Activated T-cell treated with anti-CD3 and anti-CD28 coated beads, Interleukin-2, amount 50 U/mL, for 48 hours (primary cell): ENCODE results near the gene MALRD1.

ENCODE experiments used
- DNase-seq, 2 experiments: peaks; one replicate each; pipeline ENCODE4 v3.0.0-alpha.2; 2020

The MALRD1 gene

DNA sequence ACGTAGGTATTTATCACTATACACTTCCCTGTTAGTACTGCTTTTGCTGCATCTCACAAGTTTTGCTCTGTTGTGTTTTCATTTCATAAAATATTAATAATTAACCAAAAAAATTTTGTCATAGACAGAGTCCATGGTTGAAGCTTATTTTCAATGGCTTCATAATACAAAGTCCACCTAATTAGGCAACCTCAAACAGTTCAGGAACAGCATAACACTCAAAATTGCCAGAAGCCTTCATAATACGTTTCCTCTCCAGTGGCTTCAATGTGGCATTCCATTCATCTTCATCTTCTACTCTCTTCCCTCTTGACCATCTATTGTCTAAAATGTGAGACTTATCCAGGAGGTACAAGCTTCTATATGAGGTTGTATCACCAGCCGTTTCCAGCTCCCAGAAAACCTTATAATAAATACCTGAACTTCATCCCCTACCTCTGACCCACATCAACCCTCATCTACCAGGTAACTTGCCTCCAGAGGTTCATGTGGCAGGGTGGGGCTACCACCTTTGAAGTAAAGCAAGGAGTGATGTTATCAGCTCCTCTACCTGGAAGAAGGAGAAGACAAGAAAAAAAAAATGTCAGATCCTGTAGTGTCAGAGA lies 337.3 kb downstream of the MALRD1 start:
- DNase-seq = no peak

DNA sequence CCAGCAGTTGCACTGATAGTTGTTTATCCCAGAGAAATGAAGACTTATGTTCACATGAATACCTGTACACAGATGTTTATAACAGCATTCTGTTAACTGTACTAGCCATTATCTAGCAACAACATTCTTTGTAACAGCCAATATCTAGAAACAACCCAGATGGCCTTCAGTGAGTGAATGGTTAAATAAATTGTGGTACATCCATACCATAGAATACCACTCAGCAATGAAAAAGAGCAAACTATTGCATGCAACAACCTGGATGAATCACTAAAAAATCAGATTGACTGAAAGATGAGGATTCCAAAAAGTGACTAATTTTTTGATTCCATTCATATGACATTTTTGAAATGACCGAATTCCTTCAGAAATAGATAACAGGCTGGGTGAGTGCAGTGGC lies 360.3 kb downstream of the MALRD1 start:
- DNase-seq = no peak

DNA sequence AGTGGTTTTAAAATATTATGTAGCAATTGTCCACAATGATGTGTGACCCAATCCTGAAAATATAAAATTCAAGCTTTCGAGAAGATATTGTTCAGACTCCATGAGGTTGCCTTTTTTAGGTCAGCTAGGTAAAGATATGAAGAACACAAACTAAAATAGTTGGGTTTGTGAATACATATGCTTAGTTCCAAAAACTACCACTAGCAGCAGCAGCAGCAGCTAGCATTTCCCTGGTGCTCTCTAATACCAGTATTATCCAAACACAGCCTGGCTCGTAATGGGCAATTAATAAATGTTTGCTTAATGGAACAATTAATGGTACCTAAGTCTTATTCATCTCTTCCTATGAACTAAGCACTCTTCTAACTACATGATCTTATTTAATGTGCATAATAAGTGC lies 362.5 kb downstream of the MALRD1 start:
- DNase-seq = no peak

DNA sequence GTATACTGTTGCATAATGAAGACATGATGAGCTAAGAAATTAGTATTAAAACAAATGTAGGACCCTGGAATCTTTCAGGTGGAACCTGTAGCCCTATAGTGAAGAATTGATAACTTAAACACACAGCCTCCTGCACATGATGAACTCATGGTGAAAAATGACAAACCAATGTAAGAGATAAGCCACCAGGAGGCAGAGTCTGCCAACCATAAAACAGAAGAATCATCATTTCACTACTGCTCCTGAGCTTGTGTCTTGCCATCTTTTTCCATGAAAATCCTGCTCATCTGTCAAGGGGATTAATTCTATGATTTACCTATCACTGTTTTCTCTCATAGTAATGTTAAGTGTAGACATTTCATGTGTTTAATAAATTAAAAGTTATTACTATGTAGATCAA lies 363.9 kb downstream of the MALRD1 start:
- no peak for DNase-seq

DNA sequence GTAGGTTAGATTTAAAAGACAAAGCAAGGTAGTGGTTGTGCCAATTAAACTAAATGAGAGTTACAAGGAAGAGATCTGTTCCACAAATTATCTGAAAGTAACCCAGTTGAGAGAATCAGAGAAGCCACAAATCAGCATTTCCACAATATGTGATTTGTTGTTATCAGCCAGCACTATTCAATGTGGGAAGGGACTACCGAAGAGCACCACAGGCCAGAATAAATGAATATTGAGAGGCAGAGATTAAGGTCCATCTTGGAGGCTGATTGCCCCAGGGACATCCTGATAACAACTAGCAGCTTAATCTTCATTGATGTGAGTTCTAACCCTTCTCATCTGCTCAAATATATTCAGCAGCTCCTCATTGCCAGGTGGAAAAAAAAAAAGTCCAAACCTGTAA lies 367.6 kb downstream of the MALRD1 start:
- no peak for DNase-seq

DNA sequence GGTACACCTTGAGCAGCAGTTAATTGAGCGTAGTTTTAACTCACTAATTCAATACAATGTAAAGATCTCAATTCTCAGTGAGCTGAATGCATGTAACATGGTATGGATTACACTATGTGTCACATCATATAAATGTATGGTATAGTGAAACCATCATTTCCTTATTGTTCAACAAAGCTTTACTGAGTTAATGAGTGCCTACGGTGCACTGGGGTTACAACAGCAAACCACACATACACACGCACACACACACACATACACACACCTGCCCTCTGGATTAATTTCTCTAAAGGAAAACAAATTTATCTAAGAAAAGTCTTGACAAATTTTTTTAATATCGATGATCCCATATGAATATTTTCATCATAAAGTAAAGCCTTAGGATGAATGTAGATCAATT lies 369.1 kb downstream of the MALRD1 start:
- no peak for DNase-seq

DNA sequence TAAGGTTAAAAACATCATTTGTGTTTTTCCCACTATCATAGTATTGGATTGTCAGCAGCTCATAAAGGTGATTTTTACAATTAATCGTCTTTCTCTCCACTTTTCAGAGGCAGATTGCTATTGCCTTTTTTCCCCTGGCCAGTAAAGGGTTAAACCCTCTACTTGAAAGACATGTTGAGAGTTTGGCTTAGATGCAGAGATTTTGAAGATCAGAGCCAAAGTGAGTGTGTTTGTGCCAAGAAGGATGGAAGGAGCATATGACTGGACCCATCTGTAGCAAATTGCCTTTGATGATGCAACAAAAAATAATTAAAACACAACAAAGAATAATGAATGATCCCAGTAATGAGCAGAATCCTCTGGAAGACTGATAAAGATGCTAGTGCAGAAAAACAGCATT lies 373.1 kb downstream of the MALRD1 start:
- no peak for DNase-seq

DNA sequence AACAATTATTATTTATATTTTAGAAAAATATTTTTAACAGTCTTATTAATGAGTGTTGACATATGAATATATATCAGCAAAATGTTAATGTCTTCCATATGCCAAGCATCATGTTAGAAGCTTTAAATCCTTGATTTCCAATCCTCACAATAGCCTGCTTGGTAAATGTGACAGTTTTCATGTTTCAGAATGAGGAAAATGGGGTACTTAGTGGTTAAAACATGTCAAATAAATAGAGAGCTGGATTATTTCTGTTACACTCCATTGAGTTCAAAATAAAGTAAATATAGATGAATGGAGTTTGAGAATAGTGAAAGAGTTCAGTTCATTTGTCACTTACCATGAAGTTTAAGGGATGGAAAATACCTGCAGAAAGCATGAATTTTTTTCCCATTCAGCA lies 377.4 kb downstream of the MALRD1 start:
- DNase-seq = no peak

DNA sequence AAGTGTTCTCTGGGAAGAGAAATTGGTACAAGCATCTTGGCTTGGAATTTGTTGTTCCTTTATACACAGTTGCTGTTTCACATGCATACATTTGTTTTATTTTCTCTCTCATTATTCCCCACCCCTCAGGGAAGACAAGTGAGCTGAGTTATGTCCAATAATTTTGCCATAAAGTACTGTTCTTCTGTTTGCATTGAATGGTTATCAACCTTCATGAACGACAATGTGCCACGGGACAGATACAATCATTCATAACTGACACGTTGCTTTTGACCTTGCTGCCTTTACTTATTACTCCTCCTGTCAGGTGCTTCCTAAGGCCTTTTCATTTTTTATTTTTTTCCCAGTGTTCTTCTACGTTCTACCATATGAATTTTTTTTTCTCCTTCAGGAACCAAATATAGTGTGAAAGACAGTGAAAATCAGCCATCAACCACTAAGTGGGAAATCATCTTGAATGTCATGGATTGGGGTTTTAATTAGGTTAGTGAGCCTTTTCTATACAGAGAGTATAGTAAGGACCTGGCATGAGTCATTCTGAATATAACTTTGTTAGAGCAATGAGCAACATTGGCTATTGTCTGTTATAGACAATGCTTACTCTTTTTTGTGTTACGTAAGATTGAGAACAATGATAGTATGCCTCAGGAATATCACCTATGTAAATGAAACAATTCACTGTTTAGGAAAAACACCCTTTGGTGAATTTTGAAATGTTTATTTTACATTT lies 383.2 kb downstream of the MALRD1 start:
- DNase-seq = no peak

DNA sequence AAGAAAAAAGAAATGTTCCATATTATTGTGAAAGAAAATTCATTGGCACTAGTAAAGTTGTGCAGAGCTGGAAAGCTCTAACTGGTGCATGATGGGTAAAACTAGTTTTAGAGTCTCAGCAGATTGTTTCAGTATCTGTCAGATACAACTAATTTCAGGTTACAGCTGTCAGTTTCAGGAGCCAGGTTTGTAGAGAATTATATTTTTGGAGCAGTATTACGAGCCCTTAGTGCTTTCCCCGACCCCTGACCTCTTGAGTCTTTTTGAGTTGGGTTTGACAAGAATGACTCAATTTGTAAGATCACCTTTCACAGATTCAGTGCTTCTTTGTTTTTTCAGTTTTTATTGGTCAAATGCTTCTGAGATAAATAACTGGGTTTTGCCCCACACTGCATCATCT lies 401.3 kb downstream of the MALRD1 start:
- DNase-seq = no peak

DNA sequence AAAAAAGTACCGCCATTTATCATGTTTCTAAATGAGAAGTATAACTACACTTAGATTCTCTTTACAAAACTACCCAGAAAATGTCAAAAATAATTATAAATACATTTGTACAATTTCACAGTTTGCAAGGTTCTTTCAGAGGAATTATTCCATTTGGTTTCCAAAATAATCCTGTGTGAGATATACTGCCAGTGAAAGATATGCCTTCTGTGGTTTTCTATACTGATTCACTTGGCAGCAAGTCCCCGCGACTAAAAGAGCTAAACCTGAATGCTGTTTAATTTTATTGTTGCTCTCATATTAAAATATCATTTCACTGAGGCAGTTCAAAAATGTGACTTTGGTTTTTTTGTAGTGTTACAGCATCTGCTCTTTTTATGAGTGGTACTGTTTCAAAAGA lies 402.8 kb downstream of the MALRD1 start:
- DNase-seq = no peak

DNA sequence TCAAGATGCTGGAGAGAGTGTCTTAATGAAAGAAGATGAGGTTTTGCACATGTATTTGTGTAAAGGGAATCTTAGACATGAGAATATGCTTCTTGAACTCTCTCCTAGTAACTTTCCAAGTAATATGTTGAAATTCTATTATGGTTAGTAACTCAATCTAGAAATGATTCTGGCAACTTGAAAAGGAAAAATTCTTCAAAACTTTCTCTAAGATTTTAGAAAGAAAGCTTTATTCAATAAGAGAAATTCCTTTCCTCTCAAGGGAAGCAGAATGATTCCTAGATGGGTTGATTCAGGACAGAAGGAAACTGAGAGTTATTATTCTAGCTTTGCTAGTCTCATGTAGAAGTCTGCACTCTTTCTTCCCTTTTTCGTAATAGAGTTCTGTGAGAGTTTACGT lies 403.3 kb downstream of the MALRD1 start:
- DNase-seq = no peak

DNA sequence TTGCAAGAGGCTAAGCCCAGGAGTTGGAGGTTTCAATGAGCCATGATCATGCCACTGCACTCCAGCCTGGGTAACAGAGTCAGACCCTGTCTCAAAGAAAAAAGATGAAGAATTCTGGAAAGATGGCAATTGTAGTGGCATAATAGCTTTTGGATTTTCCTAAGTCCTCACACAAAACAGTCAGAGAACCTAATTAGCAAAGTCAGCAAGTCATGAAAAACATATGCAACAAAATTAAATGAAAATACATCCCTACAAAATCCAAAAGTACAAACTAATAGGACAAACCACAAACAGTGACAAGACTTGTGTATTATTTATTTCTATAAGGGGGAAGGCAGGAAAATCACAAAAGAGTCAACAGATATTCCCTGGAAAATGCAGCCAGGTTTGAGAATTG lies 405.4 kb downstream of the MALRD1 start:
- no peak for DNase-seq

DNA sequence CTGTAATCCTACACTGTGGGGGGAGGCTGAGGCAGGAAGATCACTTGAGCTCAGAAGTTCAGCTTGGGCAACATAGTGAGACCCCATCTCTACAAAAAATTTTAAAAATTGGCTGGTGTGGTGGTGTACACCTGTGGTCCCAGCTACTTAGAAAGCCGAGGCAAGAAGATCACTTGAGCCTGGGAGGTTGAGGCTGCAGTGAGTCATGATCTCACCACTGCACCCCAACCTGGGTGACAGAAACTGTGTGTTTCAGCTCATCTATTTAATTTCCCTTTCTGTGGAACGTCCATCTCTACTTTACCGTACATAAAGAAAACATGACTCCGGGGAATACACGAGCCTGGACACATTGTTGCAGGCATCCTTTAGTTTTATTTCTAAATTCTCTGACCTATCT lies 413.0 kb downstream of the MALRD1 start:
- DNase-seq = no peak

DNA sequence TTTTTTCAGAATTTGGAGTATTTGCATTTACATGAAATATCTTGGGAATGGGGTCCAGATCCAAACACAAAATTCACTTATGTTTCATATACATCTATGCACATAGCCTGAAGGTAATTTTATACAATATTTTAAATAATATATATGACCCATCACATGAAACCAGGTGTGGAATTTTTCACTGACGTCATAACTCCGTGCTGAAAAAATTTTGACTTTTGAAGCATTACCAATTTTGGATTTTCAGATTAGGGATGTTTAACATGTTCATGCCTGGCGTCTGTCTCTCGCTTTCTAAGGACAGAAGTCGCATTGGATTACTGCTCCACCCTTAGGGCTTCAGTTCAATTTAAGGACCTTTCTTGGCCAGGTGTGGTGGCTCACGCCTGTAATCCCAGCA lies 418.1 kb downstream of the MALRD1 start:
- no peak for DNase-seq

DNA sequence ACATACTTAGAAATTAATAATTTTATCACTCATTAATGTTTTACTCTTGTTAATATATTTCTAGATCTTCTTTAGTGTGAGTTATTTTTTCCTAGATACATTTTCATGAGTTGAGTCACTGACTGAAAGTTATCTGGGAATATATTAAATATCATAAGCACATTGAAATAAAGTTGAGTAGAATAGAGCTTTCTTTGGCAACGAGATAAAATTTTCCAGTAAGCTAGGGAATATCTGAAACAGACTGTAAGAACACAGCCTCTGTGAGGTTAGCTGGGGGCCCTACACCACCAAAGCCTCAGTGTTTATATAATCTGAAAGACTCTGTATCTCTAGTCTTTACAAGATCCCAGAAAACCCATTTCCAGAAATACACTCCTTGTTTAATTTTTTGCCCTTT lies 419.8 kb downstream of the MALRD1 start:
- no peak for DNase-seq

DNA sequence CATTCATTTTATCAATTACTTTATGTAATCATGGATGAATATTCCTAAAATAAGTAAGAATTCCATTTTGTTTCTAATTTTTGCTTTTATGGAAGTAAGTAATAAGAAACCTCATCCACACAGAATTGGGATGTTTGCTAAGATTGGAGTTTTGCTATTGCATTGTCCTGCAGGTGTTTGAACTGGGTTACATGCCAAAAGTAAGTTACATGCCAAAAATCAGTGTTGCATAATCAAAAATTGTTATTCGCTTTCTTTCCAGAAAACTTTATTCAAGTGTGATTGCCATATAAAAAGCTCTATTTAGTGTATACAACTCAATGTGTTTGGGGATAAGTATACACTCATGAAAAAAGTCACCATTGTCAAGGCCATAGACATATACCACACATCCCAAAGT lies 420.9 kb downstream of the MALRD1 start:
- DNase-seq = no peak

DNA sequence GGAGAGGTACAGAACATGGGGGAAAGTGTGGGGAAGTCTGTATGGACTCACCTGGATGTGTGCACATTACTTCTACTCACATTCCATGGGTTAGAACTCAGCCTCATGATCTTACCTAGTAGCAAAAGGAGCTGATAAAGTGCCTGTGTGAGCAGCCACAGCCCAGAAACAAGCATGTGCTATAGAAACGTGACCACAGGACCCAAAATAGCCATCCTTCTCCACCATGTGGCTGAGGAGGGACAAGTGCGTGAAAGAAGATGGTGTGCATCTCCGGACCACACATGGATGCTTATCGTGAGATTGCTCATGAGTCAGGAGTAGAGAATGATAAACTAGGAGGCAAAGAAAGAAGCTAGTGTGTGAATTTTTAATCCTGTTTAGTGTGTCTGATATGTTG lies 431.3 kb downstream of the MALRD1 start:
- no peak for DNase-seq

DNA sequence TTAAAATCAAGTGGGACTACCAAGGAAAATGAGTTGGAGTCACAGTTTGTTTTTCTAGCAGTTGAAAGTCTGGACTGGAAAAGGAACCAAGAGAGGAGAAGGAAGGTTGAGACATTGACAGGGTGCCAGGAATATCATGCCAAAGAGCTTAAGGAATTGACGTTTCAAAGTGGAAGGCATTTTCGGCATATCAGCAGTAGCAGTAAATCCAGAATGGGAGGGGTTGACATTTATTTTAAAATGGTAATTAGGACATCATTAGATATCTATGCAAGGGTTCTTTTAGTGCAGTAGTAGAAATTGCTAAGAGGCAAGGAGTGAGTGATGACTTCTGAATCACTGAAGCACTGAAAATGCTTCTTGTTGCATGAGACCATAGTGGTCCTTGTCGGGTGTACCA lies 431.8 kb downstream of the MALRD1 start:
- DNase-seq = no peak

DNA sequence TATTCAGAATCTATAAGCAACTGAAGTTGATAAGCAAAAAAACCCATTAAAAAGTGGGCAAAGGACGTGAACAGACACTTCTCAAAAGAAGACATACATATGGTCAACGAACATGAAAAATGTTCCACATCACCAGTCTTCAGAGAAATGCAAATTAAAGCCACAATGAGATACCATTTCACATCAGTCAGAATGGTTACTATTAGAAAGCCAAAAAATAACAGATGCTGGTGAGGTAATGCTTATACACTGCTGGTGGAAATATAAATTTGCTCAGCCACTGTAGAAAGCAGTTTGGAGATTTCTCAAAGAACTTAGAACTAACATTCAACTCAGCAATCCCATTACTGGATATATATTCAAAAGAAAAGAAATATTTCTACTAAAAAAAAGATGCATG lies 434.8 kb downstream of the MALRD1 start:
- DNase-seq = no peak

DNA sequence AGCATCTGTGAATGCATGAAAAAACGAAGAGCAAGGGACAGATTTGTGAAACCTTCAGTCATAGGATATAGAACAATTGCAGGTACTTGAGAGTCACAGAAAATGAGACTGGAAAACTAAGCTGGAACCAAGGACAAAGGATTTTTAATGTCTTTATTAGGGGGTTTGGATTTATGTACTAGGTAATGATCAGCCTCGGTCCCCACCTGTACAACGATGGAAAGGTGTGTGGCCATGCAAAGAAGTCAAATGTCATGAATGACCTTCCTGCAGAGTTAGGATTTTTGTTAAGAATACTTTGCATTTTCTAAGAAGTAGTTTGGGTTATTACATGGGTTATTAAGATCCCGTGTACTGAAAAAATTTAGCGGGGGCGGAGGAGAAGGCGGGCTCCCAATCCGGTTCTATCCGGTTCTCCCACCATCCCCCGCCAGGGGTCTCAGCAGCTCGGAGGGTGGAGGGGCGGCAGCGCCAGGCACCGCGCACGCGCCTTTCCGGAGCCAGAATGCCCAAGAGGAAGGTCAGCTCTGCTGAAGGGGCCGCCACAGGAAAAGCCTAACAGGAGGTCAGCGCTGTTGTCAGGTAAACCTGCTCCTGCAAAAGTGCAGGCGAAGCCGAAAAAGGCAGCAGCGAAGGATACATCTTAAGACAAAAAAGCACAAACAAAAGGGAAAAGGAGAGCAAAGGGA lies 440.1 kb downstream of the MALRD1 start:
- DNase-seq = peak; percentile 15 to 16

DNA sequence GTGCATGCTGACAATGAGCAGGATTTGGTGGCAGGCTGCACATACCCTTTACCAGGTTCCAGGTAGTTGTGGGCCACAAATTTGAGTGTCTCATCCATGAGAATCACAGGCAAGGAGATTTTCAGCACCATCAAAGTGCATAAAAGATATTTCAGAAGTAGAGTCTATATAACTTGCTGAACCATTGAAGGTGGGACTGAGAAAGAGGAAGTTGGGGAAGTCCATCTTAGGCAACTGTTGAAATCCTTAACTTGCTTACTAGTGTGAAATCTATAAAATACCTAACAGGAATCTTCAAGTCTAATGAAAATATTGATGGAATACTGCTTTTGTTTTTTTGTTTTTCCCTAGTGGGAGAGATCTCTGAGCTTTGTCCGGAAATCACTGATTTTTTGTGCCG lies 442.6 kb downstream of the MALRD1 start:
- no peak for DNase-seq

DNA sequence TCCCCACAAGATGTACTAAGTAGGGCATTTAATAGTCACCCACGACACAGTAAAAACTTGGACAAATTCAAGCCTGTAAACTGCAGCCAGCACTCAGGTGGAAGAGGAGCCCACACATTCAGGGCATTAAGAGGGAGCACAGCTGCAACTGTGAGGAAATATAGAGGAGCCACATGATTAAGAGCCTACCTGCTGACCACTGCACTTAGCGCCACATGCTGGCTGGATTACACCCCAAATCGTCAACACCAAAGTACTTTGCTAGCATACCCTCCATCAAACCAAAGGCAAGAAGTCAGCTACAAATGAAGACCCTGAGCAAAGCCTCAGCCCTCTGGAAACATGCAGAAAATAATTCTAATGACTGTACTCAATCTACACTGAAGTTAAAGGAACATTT lies 445.3 kb downstream of the MALRD1 start:
- DNase-seq = no peak

DNA sequence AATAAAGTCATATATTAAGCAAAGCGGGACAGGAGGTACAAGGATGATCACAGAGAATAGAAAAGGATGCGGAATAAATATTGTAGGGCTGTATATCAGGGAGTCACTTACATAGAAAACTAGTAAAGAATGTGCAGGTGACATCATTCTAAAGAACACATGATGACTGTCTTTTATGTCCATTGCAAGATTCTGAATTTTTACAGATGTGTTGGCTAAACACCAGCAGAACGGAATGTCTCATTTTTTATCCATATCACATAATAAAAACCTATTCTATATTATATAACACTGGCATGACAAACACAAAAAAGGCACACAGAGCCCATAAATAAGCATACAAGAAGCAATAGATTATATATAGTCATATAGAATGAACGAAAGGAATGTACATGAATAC lies 448.4 kb downstream of the MALRD1 start:
- no peak for DNase-seq
